ENCODE data around the gene PGR.

The PGR gene

GRCh38 chr11:101129203-101129943 lies at the start of gene PGR:
TSS of gene PGR (minus strand) at chr11:101129813. CDS start at chr11:101129070, 743 bp downstream.
- DNase-seq (ENCODE audit: low spot score) = no peak

- DNase-seq (ENCODE audit: low spot score) = no peak
Observed at GRCh38 chr11:101176381-101176780, 46.8 kb upstream of the PGR start.

- DNase-seq (ENCODE audit: low spot score) = no peak
Observed at GRCh38 chr11:101169944-101170343, 40.3 kb upstream of the PGR start.

- DNase-seq (ENCODE audit: low spot score) = no peak
Observed at GRCh38 chr11:101166038-101166437, 36.4 kb upstream of the PGR start.

- no peak for DNase-seq (ENCODE audit: low spot score)
Observed at GRCh38 chr11:101158119-101158518, 28.5 kb upstream of the PGR start.

GRCh38 chr11:101138245-101138930 lies 8.8 kb upstream of the PGR start:
- DNase-seq (ENCODE audit: low spot score) = no peak

- DNase-seq (ENCODE audit: low spot score) = no peak
Observed at GRCh38 chr11:101133190-101133589, 3.6 kb upstream of the PGR start.

GRCh38 chr11:101128571-101129202 lies 926 bp downstream of the PGR start:
- no peak for DNase-seq (ENCODE audit: low spot score)

- no peak for DNase-seq (ENCODE audit: low spot score)
Observed at GRCh38 chr11:101127699-101128570, 1.7 kb downstream of the PGR start.

- no peak for DNase-seq (ENCODE audit: low spot score)
Observed at GRCh38 chr11:101127197-101127698, 2.4 kb downstream of the PGR start.

GRCh38 chr11:101126551-101127196 lies 2.9 kb downstream of the PGR start:
- DNase-seq (ENCODE audit: low spot score) = peak; percentile 7

GRCh38 chr11:101115671-101116160 lies 13.9 kb downstream of the PGR start:
- DNase-seq (ENCODE audit: low spot score) = no peak

- DNase-seq (ENCODE audit: low spot score) = no peak
Observed at GRCh38 chr11:101113540-101113939, 16.1 kb downstream of the PGR start.

GRCh38 chr11:101104716-101105115 lies 24.9 kb downstream of the PGR start:
- no peak for DNase-seq (ENCODE audit: low spot score)

GRCh38 chr11:101103433-101103832 lies 26.2 kb downstream of the PGR start:
- DNase-seq (ENCODE audit: low spot score) = no peak

- DNase-seq (ENCODE audit: low spot score) = no peak
Observed at GRCh38 chr11:101100601-101101000, 29.0 kb downstream of the PGR start.

- no peak for DNase-seq (ENCODE audit: low spot score)
Observed at GRCh38 chr11:101096036-101096704, 33.4 kb downstream of the PGR start.

- DNase-seq (ENCODE audit: low spot score) = no peak
Observed at GRCh38 chr11:101091781-101092180, 37.8 kb downstream of the PGR start.

GRCh38 chr11:101090679-101091270 lies 38.8 kb downstream of the PGR start:
- DNase-seq (ENCODE audit: low spot score) = no peak

- no peak for DNase-seq (ENCODE audit: low spot score)
Observed at GRCh38 chr11:101083335-101083734, 46.3 kb downstream of the PGR start.

Measured in putamen (tissue), 1 donor.